HFFc6 (cell line): ENCODE data around the gene MYOCD. TPM values are rescaled to one million over a fixed set of nuclear protein-coding genes. Genes with fewer than 3 reads are reported as not detected.

Experiments
- DNase-seq: peaks from one replicate; pipeline ENCODE4 v3.0.0-alpha.2; 2018
- H3K27ac Mint-ChIP-seq: 2 replicates; pipeline ENCODE4 v1.8.0; 2020; ENCODE audit warnings: mild to moderate bottlenecking, mixed read lengths
- H3K27me3 Mint-ChIP-seq: 2 replicates; pipeline ENCODE4 v1.8.0; 2021; ENCODE audit warnings: mild to moderate bottlenecking, moderate library complexity, mixed read lengths; ENCODE audit not compliant: insufficient read depth
- H3K36me3 Mint-ChIP-seq: 2 replicates; pipeline ENCODE4 v1.8.0; 2021; ENCODE audit warnings: low read depth, mixed read lengths
- H3K4me1 Mint-ChIP-seq: 2 replicates; pipeline ENCODE4 v1.8.0; 2020; ENCODE audit warnings: low read depth, mixed read lengths
- H3K4me3 Mint-ChIP-seq: 2 replicates; pipeline ENCODE4 v1.8.0; 2020; ENCODE audit warnings: mild to moderate bottlenecking, moderate library complexity, mixed read lengths
- H3K9me3 Mint-ChIP-seq: 2 replicates; pipeline ENCODE4 v1.8.0; 2020; ENCODE audit warnings: mild to moderate bottlenecking, mixed read lengths
- total RNA-seq, 6 experiments: library from RNA; stranded (reverse); fragmentation: NEBNext Ultra II Directional; extraction: Animal tissue kit (Norgen Biotek cat#: 25700); gene quantifications; 2 replicates in 1 of 6; 3 replicates in 5 of 6; pipeline ENCODE4 v1.2.3, GENCODE V29; 2021
- TF ChIP-seq, protein P1 (sequence below): fragments of 200-600 bp; sonication (generic); IDR thresholded peaks from 2 replicates; pipeline ENCODE4 v1.5.0; 2021; ENCODE audit warnings: antibody characterized with exemption, mild to moderate bottlenecking

Gene MYOCD
- total RNA-seq, 6 experiments from 2014 or later = 6.5 to 8.5 (median 7.1) TPM

DNA sequence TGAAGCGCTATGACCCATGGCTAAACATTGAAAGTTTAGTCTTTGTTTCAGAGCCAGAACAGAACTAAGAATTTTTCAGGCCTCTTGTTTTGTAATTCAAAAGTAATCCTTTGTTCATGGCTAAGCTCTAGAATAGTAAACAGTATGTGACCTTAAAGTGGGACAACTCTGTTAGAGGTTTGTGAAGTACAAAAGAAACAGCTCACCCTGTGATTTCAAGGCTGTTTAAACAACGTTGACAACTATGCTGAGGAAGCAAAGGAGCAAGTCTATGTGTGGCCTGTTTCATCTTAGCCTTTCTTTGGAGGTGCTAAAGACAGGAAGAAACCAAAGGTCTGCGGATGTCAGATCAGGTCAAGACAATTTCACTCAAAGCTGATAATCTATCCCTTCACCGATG is 40.4 kb downstream of the MYOCD start:
- H3K36me3 Mint-ChIP-seq = peaks cover 5% of the 10 kb centered on the region; the same call in 1 of the 2 replicates
- peaks cover 21% of the 10 kb centered on the region for H3K4me1 Mint-ChIP-seq
- no peak overlapping the region for H3K27ac Mint-ChIP-seq
- H3K9me3 Mint-ChIP-seq = no peaks in the 10 kb centered on the region
- H3K27me3 Mint-ChIP-seq = no peaks in the 10 kb centered on the region
- H3K4me3 Mint-ChIP-seq = no peak overlapping the region
- no peak for DNase-seq
- TF ChIP-seq, protein P1, sequence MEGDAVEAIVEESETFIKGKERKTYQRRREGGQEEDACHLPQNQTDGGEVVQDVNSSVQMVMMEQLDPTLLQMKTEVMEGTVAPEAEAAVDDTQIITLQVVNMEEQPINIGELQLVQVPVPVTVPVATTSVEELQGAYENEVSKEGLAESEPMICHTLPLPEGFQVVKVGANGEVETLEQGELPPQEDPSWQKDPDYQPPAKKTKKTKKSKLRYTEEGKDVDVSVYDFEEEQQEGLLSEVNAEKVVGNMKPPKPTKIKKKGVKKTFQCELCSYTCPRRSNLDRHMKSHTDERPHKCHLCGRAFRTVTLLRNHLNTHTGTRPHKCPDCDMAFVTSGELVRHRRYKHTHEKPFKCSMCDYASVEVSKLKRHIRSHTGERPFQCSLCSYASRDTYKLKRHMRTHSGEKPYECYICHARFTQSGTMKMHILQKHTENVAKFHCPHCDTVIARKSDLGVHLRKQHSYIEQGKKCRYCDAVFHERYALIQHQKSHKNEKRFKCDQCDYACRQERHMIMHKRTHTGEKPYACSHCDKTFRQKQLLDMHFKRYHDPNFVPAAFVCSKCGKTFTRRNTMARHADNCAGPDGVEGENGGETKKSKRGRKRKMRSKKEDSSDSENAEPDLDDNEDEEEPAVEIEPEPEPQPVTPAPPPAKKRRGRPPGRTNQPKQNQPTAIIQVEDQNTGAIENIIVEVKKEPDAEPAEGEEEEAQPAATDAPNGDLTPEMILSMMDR = no peak

DNA sequence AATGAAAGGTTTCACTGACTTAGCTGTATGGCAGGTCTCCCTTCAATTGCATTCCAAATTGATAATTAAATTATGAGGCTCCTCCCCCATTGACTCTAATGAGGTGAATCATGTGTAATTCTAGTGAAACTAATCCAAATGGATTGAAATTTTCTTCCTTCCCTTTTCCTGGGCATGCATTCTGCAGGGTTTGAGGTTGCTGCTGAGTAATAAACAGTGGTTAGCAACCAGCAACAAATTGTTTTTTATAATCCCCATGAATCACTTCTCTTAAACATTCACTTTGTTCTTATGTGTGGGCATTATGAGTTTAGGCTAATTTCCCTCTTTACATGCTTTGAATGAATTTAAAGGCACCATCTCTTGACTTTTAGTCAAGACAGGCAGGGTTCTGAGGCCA is 43.4 kb downstream of the MYOCD start:
- peak overlapping the region; percentile 35 for H3K27ac Mint-ChIP-seq
- H3K4me1 Mint-ChIP-seq = peaks cover 34% of the 10 kb centered on the region
- H3K4me3 Mint-ChIP-seq = no peak overlapping the region
- peaks cover 5% of the 10 kb centered on the region; the same call in 1 of the 2 replicates for H3K36me3 Mint-ChIP-seq
- H3K27me3 Mint-ChIP-seq = no peaks in the 10 kb centered on the region
- no peaks in the 10 kb centered on the region for H3K9me3 Mint-ChIP-seq
- TF ChIP-seq, protein P1 = no peak
- peak; percentile 79 for DNase-seq

DNA sequence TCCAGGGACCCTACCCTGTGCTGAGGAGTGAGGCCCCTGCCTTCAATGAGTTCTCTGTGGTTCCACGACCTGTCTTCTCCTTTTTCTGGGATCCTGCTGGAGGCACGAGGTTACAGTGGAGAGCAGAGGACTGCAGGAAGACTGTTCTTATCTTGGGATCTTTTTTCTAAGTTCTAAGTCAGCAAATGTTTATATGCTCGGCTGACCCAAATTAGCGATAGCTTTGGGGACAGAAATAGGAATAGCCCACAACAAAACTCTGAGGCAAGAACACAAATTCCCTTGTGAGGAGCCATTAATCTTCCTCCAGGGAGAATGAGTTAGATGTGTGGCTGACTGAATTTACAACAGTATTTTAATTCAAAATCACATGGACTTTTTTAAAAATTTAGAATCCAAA is 46.7 kb downstream of the MYOCD start:
- Mint-ChIP-seq H3K9me3 (no peaks in the 10 kb centered on the region), H3K4me1 (peaks cover 34% of the 10 kb centered on the region), H3K27me3 (no peaks in the 10 kb centered on the region; the same call in 1 of the 2 replicates), H3K4me3 (no peak overlapping the region), H3K36me3 (peaks cover 5% of the 10 kb centered on the region; the same call in 1 of the 2 replicates), H3K27ac (no peak overlapping the region)
- TF ChIP-seq, protein P1 = no peak
- no peak for DNase-seq

DNA sequence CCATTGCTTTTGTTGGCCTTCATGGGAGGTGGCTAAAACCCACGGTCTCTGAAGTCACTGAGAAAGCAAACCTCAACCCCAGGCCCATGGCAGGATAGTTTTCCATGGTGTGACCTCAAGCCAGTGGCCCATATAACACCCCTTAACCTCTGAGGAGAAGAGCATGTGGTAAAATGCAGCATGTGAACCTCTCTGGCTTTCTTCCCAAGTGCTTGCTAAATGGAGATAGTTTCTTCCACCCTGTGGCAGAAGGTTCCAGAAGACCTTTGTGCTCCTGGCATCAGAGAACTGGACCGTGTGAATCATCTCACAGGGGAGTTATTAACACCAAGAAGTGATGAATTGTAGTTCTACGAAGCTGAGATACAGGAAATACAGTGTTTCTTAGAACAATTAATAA is 47.3 kb downstream of the MYOCD start:
- DNase-seq = no peak
- Mint-ChIP-seq H3K4me1 (peaks cover 34% of the 10 kb centered on the region), H3K27me3 (no peaks in the 10 kb centered on the region; the same call in 1 of the 2 replicates), H3K4me3 (no peak overlapping the region), H3K9me3 (no peaks in the 10 kb centered on the region), H3K36me3 (peaks cover 5% of the 10 kb centered on the region; the same call in 1 of the 2 replicates), H3K27ac (no peak overlapping the region; the same call in 1 of the 2 replicates)
- TF ChIP-seq, protein P1 = no peak

DNA sequence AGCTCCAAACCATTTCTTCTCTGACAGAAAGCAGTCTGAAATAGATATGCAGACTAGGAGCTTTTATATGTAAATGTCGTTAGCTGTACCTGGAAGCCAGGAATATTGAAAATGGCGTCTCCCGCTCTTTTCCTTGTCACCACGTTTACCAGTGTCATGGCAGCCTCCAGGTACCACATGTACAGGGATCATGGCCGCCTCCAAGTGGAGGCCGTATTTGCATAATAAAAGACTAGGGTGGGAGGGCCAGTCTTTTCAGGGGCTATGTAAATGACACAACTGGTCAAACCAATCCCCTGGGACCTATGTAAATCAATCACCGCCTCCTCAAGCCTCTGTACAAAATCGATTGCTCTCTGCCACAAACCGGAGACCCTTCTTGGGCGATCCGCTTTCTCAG is 54.3 kb downstream of the MYOCD start:
- Mint-ChIP-seq H3K27ac (no peak overlapping the region), H3K4me3 (no peak overlapping the region), H3K36me3 (no peaks in the 10 kb centered on the region; the same call in 1 of the 2 replicates), H3K27me3 (no peaks in the 10 kb centered on the region; the same call in 1 of the 2 replicates), H3K4me1 (peaks cover 16% of the 10 kb centered on the region), H3K9me3 (no peaks in the 10 kb centered on the region)
- TF ChIP-seq, protein P1 = no peak
- DNase-seq = no peak
